HG02885 (cell line): ENCODE data around the gene RBMS3.
A peak's percentile ranks its signal among the peaks of the same experiment; 100 is the strongest.
"Not testable (repeated sequence)": the region's sequence is repeated elsewhere in the genome, so short reads cannot be mapped to it uniquely, and the experiment has no call there.

Source experiments
- ATAC-seq: cut with Tn5 transposase; IDR thresholded peaks from one replicate; pipeline ENCODE4 v1.9.1; 2021; ENCODE audit warnings: mild to moderate bottlenecking; ENCODE audit not compliant: unreplicated experiment, poor library complexity

The RBMS3 gene

GRCh38 chr3:29511701-29512100 lies 230.8 kb downstream of the RBMS3 start:
- no peak for ATAC-seq

DNA sequence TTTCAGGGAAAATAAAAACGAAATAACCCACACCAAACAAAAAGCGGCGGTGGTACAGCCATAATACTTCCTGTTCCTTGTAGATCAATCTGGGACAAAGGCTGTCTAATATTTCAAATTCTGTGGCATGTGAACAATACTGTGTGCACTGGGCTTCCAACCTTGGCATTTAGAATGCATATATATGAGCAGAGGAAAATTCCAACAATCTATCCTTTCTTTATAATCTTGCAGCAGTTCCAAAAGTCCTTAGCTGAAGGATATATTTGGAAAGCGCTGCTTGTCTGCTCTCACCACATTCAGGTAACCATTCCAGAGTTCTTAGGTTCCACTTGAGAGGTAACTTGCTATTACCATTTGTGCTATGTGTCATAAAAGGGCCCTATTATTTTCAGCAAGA lies 231.8 kb downstream of the RBMS3 start:
- ATAC-seq = no peak

- ATAC-seq = no peak
Measured at GRCh38 chr3:29513236-29513635, 232.4 kb downstream of the RBMS3 start.

DNA sequence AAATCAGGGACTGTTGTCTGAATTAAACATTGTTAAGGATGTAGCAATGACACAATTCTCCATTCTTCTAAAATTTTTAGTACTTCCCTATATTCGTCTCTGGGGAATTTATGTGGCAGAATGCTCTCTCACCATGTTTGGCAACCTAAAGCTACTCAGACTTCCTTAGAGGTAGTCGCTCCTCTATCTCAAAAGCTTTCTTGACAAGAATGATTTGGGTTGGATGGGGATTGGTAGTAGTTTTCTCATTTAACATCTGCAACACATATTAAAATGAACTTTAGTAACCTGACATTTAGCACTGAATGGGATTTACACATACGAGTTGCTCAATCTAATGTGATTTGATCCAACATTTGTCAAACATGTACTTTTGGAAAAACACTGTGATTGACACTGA lies 233.3 kb downstream of the RBMS3 start:
- no peak for ATAC-seq

DNA sequence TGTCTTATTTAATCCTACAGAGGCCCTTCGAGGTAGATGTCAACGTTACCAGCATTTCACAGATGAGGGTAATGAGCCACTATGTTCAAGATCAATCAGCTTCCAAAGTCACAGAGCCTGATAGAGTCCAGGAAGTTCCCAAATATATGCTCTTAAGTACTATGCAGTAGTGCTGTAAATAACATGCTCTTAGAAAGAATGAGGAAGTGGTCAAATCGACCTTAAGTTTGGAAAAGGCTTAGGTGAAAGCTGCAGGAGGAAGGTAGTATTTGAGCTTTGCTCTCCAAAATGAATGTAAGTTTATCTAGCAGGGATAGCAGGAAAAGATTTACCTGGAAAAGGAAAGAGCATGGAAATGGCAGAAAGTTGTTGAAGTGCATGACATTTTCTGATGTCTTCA lies 234.0 kb downstream of the RBMS3 start:
- ATAC-seq = no peak

DNA sequence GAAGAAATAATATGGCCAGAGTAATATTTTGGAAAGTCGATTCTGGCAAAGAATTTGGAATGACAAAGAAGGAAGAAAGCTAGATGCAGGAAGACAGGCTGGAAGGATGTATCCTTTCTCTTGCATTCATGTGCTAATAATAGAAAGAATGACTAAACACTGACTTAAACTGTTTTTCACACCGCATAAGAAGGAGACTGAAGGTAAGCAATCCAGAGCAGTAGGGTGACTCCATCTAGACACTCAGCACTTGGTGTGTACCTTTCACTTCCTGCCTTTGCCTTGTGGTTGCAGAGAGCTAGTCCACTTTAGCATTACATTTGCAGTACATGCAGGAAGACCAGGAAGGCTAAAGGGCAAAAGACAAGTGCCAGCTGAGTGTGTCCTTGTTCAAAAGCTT lies 234.6 kb downstream of the RBMS3 start:
- ATAC-seq = peak; percentile 39

GRCh38 chr3:29516164-29516563 lies 235.3 kb downstream of the RBMS3 start:
- ATAC-seq = no peak

GRCh38 chr3:29520764-29521163 lies 239.9 kb downstream of the RBMS3 start:
- ATAC-seq = no peak

GRCh38 chr3:29521293-29521692 lies 240.4 kb downstream of the RBMS3 start:
- ATAC-seq = no peak

- ATAC-seq = no peak
Measured at GRCh38 chr3:29521751-29522150, 240.9 kb downstream of the RBMS3 start.

DNA sequence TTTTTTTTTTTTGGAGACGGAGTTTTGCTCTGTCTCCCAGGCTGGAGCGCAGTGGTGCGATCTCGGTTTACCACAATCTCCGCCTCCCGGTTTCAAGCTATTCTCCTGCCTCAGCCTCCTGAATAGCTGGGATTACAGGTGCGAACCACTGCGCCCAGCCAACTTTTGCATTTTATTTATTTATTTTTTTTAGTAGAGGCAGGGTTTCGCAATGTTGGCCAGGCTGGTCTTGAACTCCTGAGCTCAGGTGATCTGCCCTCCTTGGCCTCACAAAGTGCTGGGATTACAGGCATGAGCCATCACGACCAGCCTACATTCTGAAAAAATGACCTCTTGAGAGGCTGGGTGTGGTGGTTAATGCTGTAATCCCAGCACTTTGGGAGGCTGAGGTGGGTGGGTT lies 243.6 kb downstream of the RBMS3 start:
- ATAC-seq = not testable (repeated sequence)

GRCh38 chr3:29525254-29525881 lies 244.5 kb downstream of the RBMS3 start:
- no peak for ATAC-seq

DNA sequence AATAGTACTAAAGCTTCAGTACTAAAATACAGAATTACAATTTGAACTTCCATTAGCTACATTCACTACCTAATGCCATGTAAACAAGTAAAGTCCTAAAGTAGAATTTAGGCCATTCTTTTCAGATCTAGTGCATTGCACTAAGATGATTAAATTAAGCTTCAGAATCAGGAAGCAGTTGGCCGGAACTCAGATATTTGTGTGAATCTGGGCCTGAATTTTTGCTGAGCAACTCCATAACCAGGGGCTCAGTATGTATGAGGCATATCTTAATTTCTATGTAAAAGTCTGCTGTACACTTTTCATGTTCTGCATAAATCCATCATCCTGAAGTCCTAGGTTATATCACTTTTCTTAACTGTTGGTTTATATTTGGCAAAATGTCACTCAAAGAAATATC lies 246.4 kb downstream of the RBMS3 start:
- ATAC-seq = no peak

DNA sequence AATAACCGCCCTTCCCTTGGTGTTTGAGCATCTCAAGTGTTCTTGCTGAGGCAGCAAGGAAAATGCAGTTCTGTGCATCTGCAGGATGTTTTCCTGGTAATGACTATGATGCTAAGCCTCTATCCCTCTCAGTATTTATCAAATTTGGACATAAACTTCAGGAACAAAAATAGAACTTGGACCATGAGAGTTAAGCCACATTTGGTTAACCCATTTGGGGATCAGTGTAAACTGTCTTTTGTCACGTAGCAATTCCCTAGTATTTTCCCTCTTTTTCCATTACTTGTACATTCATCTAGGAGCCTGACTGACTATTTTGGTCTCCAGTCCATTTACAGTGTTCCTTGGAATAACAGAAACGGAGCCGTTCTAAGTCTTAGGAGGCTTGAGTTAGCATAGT lies 250.8 kb downstream of the RBMS3 start:
- ATAC-seq = no peak

DNA sequence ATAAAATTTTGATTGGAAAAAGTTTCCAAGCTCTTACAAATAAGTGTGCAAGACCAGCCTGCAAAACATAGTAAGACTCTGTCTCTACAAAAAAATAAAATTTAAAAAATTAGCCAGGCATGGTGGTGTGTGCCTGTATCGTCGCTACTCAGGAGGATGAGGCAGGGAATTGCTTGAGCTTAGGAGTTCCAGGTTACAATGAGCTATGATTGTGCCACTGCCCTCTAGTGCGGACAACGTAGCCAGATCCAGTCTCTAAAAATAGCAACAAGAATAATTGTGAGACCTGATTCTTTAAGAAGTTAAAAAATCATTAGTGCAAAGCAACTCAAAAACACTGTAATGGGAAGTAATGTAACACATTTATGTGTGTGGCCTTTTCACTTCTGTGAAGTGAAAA lies 251.6 kb downstream of the RBMS3 start:
- ATAC-seq = no peak

DNA sequence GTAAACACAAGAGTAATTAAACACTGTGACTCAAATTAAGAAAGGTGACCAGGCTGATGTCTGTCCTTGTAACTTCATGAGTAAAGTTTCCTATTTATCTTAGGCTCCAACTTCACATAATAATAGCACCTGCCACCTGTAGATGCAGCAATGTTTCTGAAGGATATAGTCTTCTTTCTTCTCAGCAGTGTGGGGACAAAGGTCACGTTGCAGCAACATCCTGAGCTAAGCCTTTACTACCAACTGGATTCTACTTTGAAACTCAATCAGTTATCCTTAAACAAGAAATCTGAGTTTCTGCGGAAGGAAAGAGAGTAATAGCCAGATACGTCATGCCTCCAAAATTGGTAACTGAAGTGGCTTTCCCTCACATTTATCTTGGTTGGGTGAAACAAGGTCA lies 253.1 kb downstream of the RBMS3 start:
- no peak for ATAC-seq

- no peak for ATAC-seq
Measured at GRCh38 chr3:29536016-29536758, 255.3 kb downstream of the RBMS3 start.

DNA sequence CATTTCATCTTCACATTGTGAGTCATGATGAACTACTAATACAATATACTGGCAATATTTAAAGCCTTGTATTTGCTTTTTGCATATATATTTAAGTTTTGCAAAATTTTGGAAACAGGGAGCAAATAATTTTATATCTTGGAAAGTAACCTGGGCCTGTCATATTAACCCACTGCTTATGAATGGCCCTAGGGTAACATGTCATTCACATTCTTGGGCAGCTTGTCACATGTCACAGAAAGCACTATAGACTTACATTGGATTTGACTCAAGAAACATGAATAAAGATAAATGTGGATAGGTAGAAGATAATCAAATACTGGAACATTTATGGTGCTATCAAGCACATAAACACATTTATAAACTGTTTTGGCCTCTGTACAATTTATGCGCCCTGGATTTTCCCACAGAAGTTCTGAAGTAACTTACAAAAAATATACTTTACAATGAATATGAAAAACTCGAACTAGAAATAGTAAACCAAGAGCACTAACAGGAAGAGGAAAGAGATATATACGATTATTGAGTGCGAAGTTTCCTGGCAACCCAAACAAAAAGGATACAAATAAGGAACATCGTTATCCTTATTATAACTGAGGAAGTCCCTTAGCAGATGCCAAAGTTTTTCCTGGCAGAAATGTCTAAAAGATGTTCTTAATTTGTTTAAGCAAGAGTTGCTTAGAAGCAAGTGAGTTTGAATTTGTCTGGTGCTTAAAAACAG lies 257.2 kb downstream of the RBMS3 start:
- ATAC-seq = no peak

DNA sequence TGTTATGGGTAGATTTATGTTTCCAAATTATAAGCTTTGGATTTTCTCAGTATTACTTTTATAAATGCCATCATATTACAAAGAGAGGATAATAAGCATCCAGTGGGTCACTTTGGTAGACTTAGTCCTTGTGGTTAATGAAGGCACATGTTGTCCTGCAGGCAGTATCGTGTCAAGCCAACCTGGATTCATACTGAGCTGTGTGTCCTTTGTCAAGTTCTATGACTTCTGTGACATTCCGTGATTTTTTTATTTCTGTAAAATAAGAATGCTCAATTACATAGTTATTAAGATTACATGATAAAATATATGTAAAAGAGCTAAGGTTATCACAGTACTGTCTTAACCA lies 257.7 kb downstream of the RBMS3 start:
- no peak for ATAC-seq

GRCh38 chr3:29540544-29540943 lies 259.7 kb downstream of the RBMS3 start:
- ATAC-seq = no peak

GRCh38 chr3:29544701-29545363 lies 264.0 kb downstream of the RBMS3 start:
- no peak for ATAC-seq
